HepG2 (cell line): ENCODE measurements around the gene FCHSD1. TPM values are rescaled to one million over a fixed set of nuclear protein-coding genes. Genes with fewer than 3 reads are reported as not detected.

Experiments
- ATAC-seq: fragments of 200-7000 bp; cut with Tn5 transposase; 3 replicates; pipeline ENCODE4 v1.9.1; 2020; ENCODE audit warnings: mild to moderate bottlenecking, moderate library complexity
- BruUV-seq: library from RNA; stranded (reverse); fragments of 400-500 nt; replicated peaks from 2 replicates; lab custom pipeline; 2021; lab: Mats Ljungman, UMichigan
- CTCF ChIA-PET: fragments of 300-600 bp; formaldehyde crosslinking; extraction: SDS; loops from one replicate; lab custom pipeline; 2021; ENCODE audit warnings: low total read pairs, inconsistent platforms, low intra/inter-chr PET ratio; lab: Yijun Ruan, JAX
- POLR2A ChIA-PET: fragments of 350-600 bp; sonication (Branson Sonifier 250); formaldehyde crosslinking; loops from one replicate; lab custom pipeline; 2020; ENCODE audit warnings: antibody characterized with exemption, inconsistent platforms; lab: Yijun Ruan, JAX
- DNase-seq: peaks from one replicate; pipeline ENCODE4 v3.0.0-alpha.2; 2015; ENCODE audit warnings: low spot score
- FAIRE-seq: peaks from 3 replicates; lab custom pipeline; 2011; peaks lifted over from hg19 to GRCh38; lab: Jason Lieb, UNC
- H2AFZ ChIP-seq: one replicate; pipeline ENCODE4 v1.6.1; 2011; ENCODE audit warnings: low read length, inconsistent platforms
- H3K27ac ChIP-seq: fragments of 300-600 bp; 3 replicates; pipeline ENCODE4 v1.8.0; 2011; ENCODE audit warnings: mixed run types, mild to moderate bottlenecking, mixed read lengths, low read length, inconsistent platforms; ENCODE audit not compliant: insufficient read depth; ENCODE audit errors: extremely low read length
- H3K27me3 ChIP-seq, 2 experiments: fragments of 200-600 bp in 1 of 2; 2 replicates in 1 of 2; 3 replicates in 1 of 2; pipeline versions ENCODE4 v1.6.0 to v1.8.0; 2011; ENCODE audit warnings: low read length in 2 of 2, mild to moderate bottlenecking in 2 of 2, moderate library complexity in 2 of 2, inconsistent platforms in 1 of 2; ENCODE audit not compliant: insufficient read depth in 2 of 2, control insufficient read depth in 1 of 2
- H3K36me3 ChIP-seq, 2 experiments: fragments of 200-600 bp in 1 of 2; replicated peaks in 1 of 2; 2 replicates in 1 of 2; 3 replicates in 1 of 2; pipeline versions ENCODE4 v1.5.1 to v1.8.0; 2011; ENCODE audit warnings: low read length in 2 of 2, inconsistent platforms in 1 of 2; ENCODE audit not compliant: insufficient read depth in 2 of 2, control insufficient read depth in 1 of 2
- H3K4me1 ChIP-seq: 2 replicates; pipeline ENCODE4 v1.5.1; 2012; ENCODE audit warnings: low read length, inconsistent platforms; ENCODE audit not compliant: insufficient read depth
- H3K4me2 ChIP-seq: 2 replicates; pipeline ENCODE4 v1.6.0; 2011; ENCODE audit warnings: low read depth, low read length, inconsistent platforms
- H3K4me3 ChIP-seq, 3 experiments: fragments of 200-600 bp in 1 of 3; sonication (generic), shearing (Covaris generic) in 1 of 3; replicated peaks in 1 of 3; 2 replicates each; pipeline ENCODE4 v1.5.1; 2011 to 2016; ENCODE audit warnings: low read length in 3 of 3, inconsistent platforms in 2 of 3, low read depth in 2 of 3, mild to moderate bottlenecking in 2 of 3, control low read depth in 1 of 3, mixed read lengths in 1 of 3; ENCODE audit not compliant: insufficient read depth in 1 of 3
- H3K79me2 ChIP-seq: one replicate; pipeline ENCODE4 v1.6.1; 2011; ENCODE audit warnings: low read length, inconsistent platforms; ENCODE audit not compliant: insufficient read depth
- H3K9ac ChIP-seq: 2 replicates; pipeline ENCODE4 v1.6.0; 2011; ENCODE audit warnings: mild to moderate bottlenecking, low read depth, low read length, inconsistent platforms; ENCODE audit not compliant: insufficient read depth
- H3K9me3 ChIP-seq: 2 replicates; pipeline ENCODE4 v1.5.1; 2012; ENCODE audit warnings: mild to moderate bottlenecking, low read length
- H4K20me1 ChIP-seq: 2 replicates; pipeline ENCODE4 v1.6.0; 2011; ENCODE audit warnings: inconsistent platforms, mild to moderate bottlenecking, low read length, moderate library complexity; ENCODE audit not compliant: insufficient read depth
- ARNT ChIP-seq: fragments of 450-650 bp; IDR thresholded peaks from 2 replicates; pipeline ENCODE4 v1.6.1; 2017
- ATM ChIP-seq: fragments of 450-650 bp; IDR thresholded peaks from 2 replicates; pipeline ENCODE4 v1.7.1; 2017; ENCODE audit warnings: mild to moderate bottlenecking, borderline replicate concordance
- KMT2B ChIP-seq: IDR thresholded peaks from 2 replicates; pipeline ENCODE4 v1.6.1; 2016; ENCODE audit warnings: missing genetic modification reagents, missing compliant biosample characterization
- MED13 ChIP-seq: sonication (generic); formaldehyde crosslinking; IDR thresholded peaks from 2 replicates; pipeline ENCODE4 v1.5.0; 2020; ENCODE audit warnings: missing genetic modification reagents
- MIXL1 ChIP-seq: IDR thresholded peaks from 2 replicates; pipeline ENCODE4 v1.6.1; 2016
- NCOA1 ChIP-seq: sonication (generic); formaldehyde crosslinking; IDR thresholded peaks from 2 replicates; pipeline ENCODE4 v1.9.0; 2021; ENCODE audit warnings: missing genetic modification reagents
- NFYC ChIP-seq: IDR thresholded peaks from 2 replicates; pipeline ENCODE4 v1.6.1; 2016; ENCODE audit warnings: missing genetic modification reagents, missing compliant biosample characterization
- NPAS2 ChIP-seq: sonication (generic); formaldehyde crosslinking; IDR thresholded peaks from 2 replicates; pipeline ENCODE4 v1.8.0; 2022; ENCODE audit warnings: mild to moderate bottlenecking, missing genetic modification reagents, borderline replicate concordance
- REST ChIP-seq, 2 experiments: IDR thresholded peaks; 2 replicates each; pipeline ENCODE4 v1.6.1; 2011 to 2012; ENCODE audit warnings: low read length in 2 of 2, borderline replicate concordance in 1 of 2, low read depth in 1 of 2, mild to moderate bottlenecking in 1 of 2, moderate library complexity in 1 of 2
- TBL1XR1 ChIP-seq: fragments of 150-350 bp; IDR thresholded peaks from 2 replicates; pipeline ENCODE4 v1.6.1; 2014; ENCODE audit warnings: borderline replicate concordance, low read length; ENCODE audit not compliant: partially characterized antibody
- ZBTB21 ChIP-seq: sonication (generic); formaldehyde crosslinking; IDR thresholded peaks from 2 replicates; pipeline ENCODE4 v1.4.0; 2020; ENCODE audit warnings: missing genetic modification reagents
- ZMAT3 ChIP-seq: sonication (generic); formaldehyde crosslinking; conservative IDR thresholded peaks from 2 replicates; pipeline ENCODE4 v1.7.0; 2021; ENCODE audit warnings: missing genetic modification reagents
- ZNF230 ChIP-seq: sonication (generic); formaldehyde crosslinking; IDR thresholded peaks from 2 replicates; pipeline ENCODE4 v1.4.0; 2020; ENCODE audit warnings: mild to moderate bottlenecking, missing genetic modification reagents
- ZNF274 ChIP-seq: sonication (generic); formaldehyde crosslinking; IDR thresholded peaks from 2 replicates; pipeline ENCODE4 v1.5.1; 2020; ENCODE audit warnings: mild to moderate bottlenecking, missing genetic modification reagents
- ZNF674 ChIP-seq: sonication (generic); formaldehyde crosslinking; IDR thresholded peaks from 2 replicates; pipeline ENCODE4 v1.5.0; 2020; ENCODE audit warnings: low read depth, mild to moderate bottlenecking, missing genetic modification reagents
- ZNF775 ChIP-seq: sonication (generic); formaldehyde crosslinking; IDR thresholded peaks from 2 replicates; pipeline ENCODE4 v1.4.0; 2020; ENCODE audit warnings: missing genetic modification reagents, mild to moderate bottlenecking, moderate library complexity, borderline replicate concordance
- ZSCAN31 ChIP-seq: sonication (generic); formaldehyde crosslinking; IDR thresholded peaks from 2 replicates; pipeline ENCODE4 v1.5.0; 2020; ENCODE audit warnings: low read depth, mild to moderate bottlenecking, missing genetic modification reagents
- WGBS: methylation state at CpG from one replicate; pipeline ENCODE4 v1.1.6; 2017; ENCODE audit warnings: low lambda C conversion rate; 5-methylcytosine and 5-hydroxymethylcytosine counted together
- in situ Hi-C: cut with HindIII; loops from 2 replicates; pipeline ENCODE4 v1.10.0; 2017; ENCODE audit warnings: low pct_unique_long_range_greater_than_20kb; ENCODE audit not compliant: extremely low pct_ligation_motif_present
- intact Hi-C: fragments of 100-400 bp; cut with micrococcal nuclease; formaldehyde crosslinking; loops from one replicate; pipeline ENCODE4 v1.10.0; 2022; ENCODE audit not compliant: unreplicated experiment
- polyA plus RNA-seq, 8 experiments: library from polyadenylated mRNA; depleted of rRNA in 3 of 8; stranded (reverse) in 7 of 8; unstranded in 1 of 8; fragments of >200 nt; fragmentation: Illumina TruSeq in 4 of 8; extraction: Trizol in 4 of 8; gene quantifications; 2 replicates each; pipeline versions ENCODE4 v1.2.1 to v1.2.3, GENCODE V29; 2011 to 2016; ENCODE audit warnings: low read depth in 4 of 8, missing spikeins in 1 of 8, mixed read lengths in 1 of 8; ENCODE audit not compliant: insufficient read depth in 1 of 8
- total RNA-seq, 5 experiments: library from RNA; depleted of rRNA; stranded (reverse); fragments of >200 nt; fragmentation: Illumina TruSeq; extraction: Trizol; gene quantifications; 2 replicates each; pipeline ENCODE4 v1.2.3, GENCODE V29; 2016; ENCODE audit warnings: low read depth in 1 of 5
- TF ChIP-seq, protein P1 (sequence below): sonication (generic); formaldehyde crosslinking; conservative IDR thresholded peaks from 2 replicates; pipeline ENCODE4 v1.4.0; 2020; ENCODE audit warnings: missing genetic modification reagents

FCHSD1 gene
- total and polyA plus RNA-seq, 2 of the 13 experiments (the other 11 are each of a cell fraction or from before 2014, with no cell fraction given) = 5.5 to 15.4 TPM

DNA sequence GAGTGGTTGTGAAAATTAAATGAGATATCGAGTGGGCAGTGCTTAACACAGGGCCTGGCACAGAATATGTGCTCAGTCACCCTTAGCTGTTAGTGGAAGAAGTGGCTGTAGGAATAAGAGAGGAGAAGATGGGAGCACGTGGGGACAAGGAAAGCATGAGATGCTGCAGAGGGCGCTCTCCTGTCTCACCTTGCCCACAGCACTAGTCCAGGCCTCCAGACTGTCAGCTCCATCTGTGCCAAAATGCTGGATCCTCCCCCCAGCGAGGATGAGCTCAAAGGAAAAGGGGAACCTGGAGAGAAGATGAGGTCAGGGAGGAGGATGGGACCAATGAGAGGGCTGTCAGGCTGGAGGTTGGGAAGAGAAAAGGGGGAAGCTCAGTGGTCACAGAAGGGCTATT lies 18.3 kb upstream of the FCHSD1 start:
- POLR2A ChIA-PET = interaction anchor here (1.2 kb wide), 1 partner anchor 254 kb away, joined by 3 read pairs; the partner anchor contains the start of gene DELE1
- H3K27me3 ChIP-seq = peaks cover 2 to 3% of the 10 kb centered on the region in 2 experiments; a peak in 2 of 5 replicates
- WGBS = 2% methylated on average over 4 of the region's 4 CpGs
- no peak for ATAC-seq
- no peak overlapping the region for H3K27ac ChIP-seq
- no TSS peak for BruUV-seq
- H3K4me1 ChIP-seq = 0 out of 2 replicates have a peak, but pooled peaks cover 4% of the 10 kb centered on the region
- H3K9ac ChIP-seq = no peak overlapping the region
- H3K9me3 ChIP-seq = no peaks in the 10 kb centered on the region
- in situ Hi-C loops (no loop called here), intact Hi-C loops (loop anchor here (10.0 kb wide), 1 partner anchor 475 kb away; no protein-coding TSS in a partner anchor)
- H3K4me2 ChIP-seq = no peak overlapping the region
- no peaks in the 10 kb centered on the region for H3K79me2 ChIP-seq
- CTCF ChIA-PET = no interaction called here
- no peak overlapping the region for H2AFZ ChIP-seq
- FAIRE-seq = no peak
- no peak for DNase-seq
- no peaks in the 10 kb centered on the region for H4K20me1 ChIP-seq
- no peaks in the 10 kb centered on the region for H3K36me3 ChIP-seq
- H3K4me3 ChIP-seq = no peak overlapping the region
- TF ChIP-seq ZMAT3 (CRISPR knock-in tag) (no peak), TBL1XR1 (no peak), MED13 (CRISPR knock-in tag) (no peak), ZNF274 (CRISPR knock-in tag) (no peak), ATM (no peak), NFYC (CRISPR knock-in tag) (no peak), ZBTB21 (CRISPR knock-in tag) (no peak), ZNF775 (CRISPR knock-in tag) (no peak), MIXL1 (no peak), REST (IDR thresholded peaks at IDR 0.05; ENCODE audit: borderline replicate concordance in 1 of 2, low read depth in 1 of 2, low read length in 2 of 2) (no peak), NPAS2 (no peak), ZSCAN31 (CRISPR knock-in tag) (no peak), ARNT (no peak), ZNF230 (no peak), NCOA1 (CRISPR knock-in tag) (no peak), KMT2B (CRISPR knock-in tag) (no peak), ZNF674 (CRISPR knock-in tag) (no peak)
- TF ChIP-seq, protein P1, sequence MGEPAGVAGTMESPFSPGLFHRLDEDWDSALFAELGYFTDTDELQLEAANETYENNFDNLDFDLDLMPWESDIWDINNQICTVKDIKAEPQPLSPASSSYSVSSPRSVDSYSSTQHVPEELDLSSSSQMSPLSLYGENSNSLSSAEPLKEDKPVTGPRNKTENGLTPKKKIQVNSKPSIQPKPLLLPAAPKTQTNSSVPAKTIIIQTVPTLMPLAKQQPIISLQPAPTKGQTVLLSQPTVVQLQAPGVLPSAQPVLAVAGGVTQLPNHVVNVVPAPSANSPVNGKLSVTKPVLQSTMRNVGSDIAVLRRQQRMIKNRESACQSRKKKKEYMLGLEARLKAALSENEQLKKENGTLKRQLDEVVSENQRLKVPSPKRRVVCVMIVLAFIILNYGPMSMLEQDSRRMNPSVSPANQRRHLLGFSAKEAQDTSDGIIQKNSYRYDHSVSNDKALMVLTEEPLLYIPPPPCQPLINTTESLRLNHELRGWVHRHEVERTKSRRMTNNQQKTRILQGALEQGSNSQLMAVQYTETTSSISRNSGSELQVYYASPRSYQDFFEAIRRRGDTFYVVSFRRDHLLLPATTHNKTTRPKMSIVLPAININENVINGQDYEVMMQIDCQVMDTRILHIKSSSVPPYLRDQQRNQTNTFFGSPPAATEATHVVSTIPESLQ (CRISPR knock-in tag) = no peak
